Astrocyte of the cerebellum (primary cell): ENCODE results near the gene TCFL5.

Experiments
- DNase-seq: peaks from one replicate; pipeline ENCODE4 v3.0.0-alpha.2; 2011; ENCODE audit warnings: low read depth
- H3K4me3 ChIP-seq: 2 replicates; pipeline ENCODE4 v1.5.1; 2011; ENCODE audit warnings: mild to moderate bottlenecking, low read depth, low read length, moderate library complexity
- CTCF ChIP-seq: IDR thresholded peaks from 2 replicates; pipeline ENCODE4 v1.5.1; 2012; ENCODE audit warnings: low read length, low read depth, moderate library complexity, mild to moderate bottlenecking; ENCODE audit errors: missing control alignments
- in situ Hi-C: cut with HindIII; loops from 2 replicates; pipeline ENCODE4 v1.10.0; 2017; ENCODE audit warnings: low sequenced_read_pairs

The TCFL5 gene

GRCh38 chr20:62895539-62895938, 33.9 kb upstream of the TCFL5 start:
- DNase-seq = no peak
- H3K4me3 ChIP-seq = no peak overlapping the region
- no peak for TF ChIP-seq CTCF
- in situ Hi-C loops = no loop called here

GRCh38 chr20:62894261-62894660, 32.6 kb upstream of the TCFL5 start:
- TF ChIP-seq CTCF = no peak
- in situ Hi-C loops = no loop called here
- no peak overlapping the region for H3K4me3 ChIP-seq
- no peak for DNase-seq

- no peak overlapping the region for H3K4me3 ChIP-seq
- no peak for TF ChIP-seq CTCF
- DNase-seq = no peak
- in situ Hi-C loops = no loop called here
Measured at GRCh38 chr20:62893700-62894099, 32.1 kb upstream of the TCFL5 start.

- no peak overlapping the region for H3K4me3 ChIP-seq
- no peak for TF ChIP-seq CTCF
- in situ Hi-C loops = no loop called here
- DNase-seq = no peak
Measured at GRCh38 chr20:62892348-62893304, 31.0 kb upstream of the TCFL5 start.

- H3K4me3 ChIP-seq = no peak overlapping the region
- no peak for TF ChIP-seq CTCF
- no peak for DNase-seq
- in situ Hi-C loops = no loop called here
Measured at GRCh38 chr20:62891111-62891510, 29.5 kb upstream of the TCFL5 start.

- TF ChIP-seq CTCF = no peak
- in situ Hi-C loops = no loop called here
Measured at GRCh38 chr20:62890444-62890843, 28.8 kb upstream of the TCFL5 start.

More at GRCh38 chr20:62890444-62890843, 28.8 kb upstream of the TCFL5 start:
- no peak overlapping the region for H3K4me3 ChIP-seq
- DNase-seq = no peak
